DMS 273 (cell line): Measurements from ENCODE around the gene RXRA.

Experiments
- DNase-seq: peaks from one replicate; lab custom pipeline; 2025; ENCODE audit not compliant: unreplicated experiment; lab: John Stamatoyannopoulos, UW

RXRA gene

DNA sequence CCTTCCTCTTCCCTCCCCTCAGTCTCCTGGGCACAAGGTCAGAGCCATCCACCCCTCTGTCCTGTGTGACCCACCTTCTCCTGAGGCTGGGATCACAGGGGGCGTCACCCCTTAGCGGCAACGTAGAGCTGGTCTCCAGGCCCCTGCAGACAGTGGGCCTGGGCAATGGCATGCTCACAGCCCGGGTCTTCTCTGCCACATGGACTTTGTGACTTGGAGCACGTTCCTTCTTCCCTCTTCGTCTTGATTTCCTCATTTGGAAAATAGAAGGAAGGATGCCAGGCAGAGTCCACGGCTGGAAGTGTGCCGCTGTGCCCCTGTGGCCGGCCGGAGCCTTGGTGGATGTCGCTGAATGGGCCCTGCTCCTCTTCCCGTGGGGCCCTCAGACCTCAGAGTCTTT, 10.0 kb downstream of the RXRA start:
- DNase-seq, result no peak

DNA sequence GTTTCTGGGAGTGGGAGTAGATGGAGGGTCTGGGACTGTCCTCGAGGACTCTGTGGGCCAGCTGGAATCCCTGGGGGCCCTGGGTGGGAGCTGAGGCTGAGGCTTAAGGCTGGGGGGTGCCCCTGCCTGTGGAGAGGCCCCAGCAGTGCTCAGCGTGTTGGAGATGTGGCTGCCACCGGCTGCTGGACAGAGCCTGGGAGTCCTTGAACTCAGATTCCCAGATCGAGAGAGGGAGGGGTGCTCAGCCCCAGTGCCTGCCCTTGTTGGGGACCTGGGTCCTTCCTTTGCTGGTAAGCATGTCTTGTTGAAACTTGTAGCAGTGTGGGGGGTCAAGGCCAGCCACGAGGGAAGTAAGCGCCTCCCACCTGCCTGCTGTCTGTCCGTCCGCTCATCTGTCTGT, 10.7 kb downstream of the RXRA start:
- DNase-seq, result no peak

DNA sequence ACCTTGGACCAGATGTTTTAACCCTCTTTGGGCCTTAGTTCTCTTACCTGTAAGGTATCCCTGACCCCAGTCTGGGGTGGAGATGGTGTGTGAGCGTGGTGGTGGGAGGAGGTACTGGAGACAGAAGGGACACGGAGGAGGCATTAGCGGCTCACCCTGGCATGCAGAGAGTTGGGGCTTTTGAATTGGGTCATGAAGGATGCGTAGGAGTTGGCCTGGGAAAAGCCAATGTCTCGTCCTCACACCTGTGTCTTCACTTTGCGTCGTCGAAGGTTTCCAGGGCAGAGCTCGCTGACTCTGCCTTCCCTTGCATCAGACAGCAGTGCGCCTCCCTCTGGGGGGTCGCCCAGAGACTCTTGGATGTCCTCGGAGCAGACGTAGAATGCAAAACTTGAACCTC, 11.2 kb downstream of the RXRA start:
- no peak for DNase-seq

DNA sequence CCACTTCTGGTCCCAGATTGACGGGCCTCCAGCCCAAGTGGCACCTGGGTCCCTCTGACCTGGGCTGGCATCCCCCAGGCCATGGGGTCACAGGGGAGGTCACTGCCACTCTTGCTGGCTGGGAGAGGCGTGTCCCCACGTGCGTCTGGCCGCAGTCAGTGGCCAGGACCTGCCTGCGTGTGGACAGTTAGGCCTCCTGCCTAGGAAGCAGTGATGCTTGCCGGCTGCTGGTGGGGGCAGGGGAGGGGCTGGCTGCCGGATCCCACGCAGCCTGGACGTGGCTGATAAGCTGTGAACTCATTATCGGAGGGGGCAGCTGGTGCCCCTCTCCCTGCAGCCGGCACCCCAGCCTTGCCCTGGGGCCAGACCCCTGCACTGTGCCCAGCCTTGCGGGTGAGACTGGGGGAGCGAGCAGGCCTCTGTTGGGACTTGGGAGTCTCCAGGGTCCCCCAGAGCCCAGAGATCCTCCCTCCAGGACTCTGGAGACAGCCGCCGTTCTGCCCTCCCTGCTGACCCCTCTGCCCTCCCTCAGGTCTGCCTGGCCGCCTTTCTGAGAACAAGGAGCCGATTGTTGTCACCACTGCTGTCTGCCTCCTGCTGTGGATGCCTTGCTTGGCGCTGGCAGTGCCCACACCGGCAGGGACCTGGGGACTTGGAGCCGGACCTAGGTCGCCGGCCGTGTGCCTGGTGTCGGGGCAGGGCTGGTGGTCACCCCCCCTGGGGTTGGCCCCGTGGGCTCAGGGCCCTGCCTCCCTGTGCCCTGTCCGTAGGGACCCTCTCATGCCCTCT, 12.3 kb downstream of the RXRA start:
- DNase-seq, result no peak

DNA sequence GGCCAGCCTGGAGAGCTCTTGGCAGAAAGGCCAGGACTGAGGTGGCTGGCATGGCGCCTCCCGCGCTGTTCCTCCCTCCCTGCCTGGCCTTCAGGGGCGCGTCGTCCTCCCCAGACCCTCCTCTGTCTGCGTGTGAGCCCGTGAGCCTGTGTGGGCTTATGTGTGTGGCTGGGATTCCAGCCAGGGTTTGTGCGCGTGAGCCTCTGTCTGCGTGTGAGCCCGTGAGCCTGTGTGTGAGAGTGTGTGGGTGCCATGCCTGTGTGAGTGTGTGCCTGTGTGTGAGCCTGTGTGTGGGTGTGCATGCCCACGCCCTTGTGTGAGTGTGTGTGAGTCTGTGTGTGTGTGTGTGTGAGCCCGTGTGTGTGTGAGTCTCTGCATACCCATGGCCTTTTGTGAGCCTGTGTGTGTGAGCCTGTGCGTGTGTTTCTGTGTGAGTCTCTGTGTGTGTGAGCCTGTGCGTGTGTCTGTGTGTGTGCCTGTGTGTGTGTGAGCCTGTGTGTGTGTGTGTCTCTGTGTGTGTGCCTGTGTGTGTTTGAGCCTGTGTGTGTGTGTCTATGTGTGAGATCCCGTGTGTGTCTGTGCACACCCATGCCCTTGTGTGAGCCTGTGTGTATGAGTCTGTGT, 13.0 kb downstream of the RXRA start:
- DNase-seq, result no peak

DNA sequence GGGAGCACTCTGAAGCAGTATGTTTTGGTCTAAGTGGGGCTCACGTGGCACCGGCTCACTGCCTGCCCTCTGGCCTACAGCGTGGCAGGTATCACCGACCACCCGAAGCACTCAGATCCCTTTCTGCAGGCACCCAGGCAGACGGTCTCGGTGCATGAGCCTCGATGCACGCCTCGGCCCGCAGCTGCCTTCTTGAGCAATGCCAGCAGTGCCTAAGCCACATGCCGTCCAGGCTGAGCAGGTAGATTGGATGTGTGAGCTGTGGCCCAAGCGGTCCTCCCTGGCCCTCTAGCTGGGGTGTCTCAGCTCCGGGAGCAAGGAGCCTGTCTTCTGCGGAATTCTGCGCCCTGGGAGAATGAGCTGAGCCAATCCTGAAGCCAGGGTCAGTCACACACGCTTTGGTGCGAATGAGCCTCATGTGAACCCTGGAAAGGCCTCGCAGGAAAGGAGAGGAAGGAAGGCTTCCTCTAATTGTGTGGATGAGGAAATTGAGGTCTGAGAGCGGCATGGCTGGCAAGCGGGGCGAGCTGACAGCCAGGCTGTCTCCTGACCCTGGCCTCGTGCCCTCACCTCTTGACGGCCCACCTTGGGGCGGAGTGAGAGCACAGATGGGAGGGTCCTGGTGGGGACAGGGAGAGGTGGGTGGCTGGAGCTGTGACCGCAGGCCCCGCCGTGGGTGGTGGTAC, 14.4 kb downstream of the RXRA start:
- no peak for DNase-seq

DNA sequence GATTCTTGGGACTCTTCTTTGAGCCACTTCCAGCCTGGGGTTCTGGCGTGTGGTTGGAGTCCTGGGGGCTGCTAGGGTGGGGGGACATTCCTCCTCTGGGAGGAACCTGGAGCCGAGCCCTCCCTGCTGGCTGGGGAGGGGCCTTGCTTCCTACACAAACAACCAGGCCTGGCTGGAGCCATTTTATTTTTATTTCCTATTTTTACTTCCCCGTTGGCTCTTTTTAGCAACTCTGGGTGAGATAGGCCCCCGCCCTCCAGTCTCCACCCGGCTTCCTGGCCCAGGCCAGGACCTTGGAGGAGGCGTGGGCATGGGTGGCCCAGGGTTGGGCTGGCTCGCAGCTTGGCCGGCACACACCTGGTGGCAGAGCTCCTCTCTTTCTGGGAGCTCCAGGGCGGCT, 15.1 kb downstream of the RXRA start:
- no peak for DNase-seq

DNA sequence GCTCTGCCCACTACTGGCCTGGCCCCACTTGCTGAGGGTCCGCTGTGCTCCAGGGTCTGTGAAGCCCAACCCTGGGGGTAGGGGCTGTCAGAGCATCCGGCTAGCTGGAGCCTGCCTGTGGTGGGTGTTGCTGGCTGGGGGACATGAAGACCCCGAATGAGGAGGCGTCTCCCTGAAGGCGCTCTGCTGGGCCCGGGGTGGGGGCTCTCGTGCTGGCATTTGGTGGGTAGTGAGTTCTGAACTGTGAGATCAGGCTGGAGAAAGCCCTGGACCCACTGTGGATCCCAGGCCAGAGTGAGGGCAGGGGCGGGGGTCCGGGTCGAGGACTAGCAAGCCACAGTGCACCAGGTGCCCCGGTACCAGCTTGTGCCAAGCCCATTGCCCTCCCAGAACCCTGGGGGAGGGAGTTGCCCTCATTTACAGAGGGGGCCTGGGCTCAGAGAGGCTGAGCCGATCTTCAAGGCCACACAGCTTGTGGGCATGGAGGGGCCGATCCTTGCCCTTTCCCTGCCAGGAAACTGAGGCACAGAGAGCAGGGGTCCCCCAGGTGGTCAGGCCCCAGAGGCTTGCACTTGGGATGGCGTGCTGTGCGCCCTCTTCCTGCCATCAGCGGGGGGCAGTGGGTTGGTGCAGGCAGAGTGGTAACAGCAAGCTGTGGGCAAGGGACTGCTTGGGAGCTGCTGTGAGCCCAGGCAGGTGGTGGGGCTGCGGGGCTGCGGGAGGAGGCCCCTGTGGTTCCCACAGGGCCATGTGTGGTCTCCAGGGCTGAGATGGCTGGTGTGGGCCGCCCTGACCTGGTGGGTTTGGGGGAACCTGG, 15.9 kb downstream of the RXRA start:
- DNase-seq, result no peak

DNA sequence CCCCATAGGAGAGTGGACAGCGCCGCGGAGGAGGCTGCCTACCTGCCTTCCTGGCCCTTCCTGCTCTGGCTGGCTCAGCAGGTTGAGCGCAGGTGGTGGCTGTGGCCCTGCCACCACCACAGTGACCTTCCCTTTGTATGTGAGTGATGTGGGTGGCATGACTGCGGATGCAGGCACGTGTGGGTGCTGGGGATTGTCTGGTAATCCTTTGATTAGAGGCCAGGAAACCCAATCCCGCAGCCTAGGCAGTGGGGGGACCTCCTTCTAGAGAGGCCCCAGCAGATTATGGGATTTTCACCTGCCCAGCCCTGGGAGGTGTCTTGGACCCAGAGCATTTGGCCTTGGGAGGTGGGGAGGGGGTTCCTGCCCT, 16.5 kb downstream of the RXRA start:
- no peak for DNase-seq

DNA sequence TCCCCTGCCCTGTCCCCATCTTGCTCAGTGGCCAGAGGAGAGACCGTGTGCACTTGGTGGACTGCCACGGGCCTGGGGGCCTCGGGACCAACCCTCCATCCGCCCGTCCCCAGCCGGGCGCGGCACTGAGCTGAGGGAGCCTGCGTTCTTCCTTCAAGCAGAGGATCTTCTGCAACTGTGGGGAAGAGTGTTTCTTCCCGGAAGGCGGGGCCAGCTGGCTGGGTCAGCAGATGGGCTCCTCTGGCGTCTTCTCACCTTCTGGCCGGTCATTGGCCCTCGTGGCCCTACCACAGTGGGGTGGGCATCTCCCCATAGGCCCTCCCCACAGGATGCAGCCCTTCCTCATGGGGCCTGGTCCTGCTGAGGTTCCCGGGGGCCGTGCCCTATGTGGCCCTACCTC, 17.4 kb downstream of the RXRA start:
- DNase-seq, result no peak

DNA sequence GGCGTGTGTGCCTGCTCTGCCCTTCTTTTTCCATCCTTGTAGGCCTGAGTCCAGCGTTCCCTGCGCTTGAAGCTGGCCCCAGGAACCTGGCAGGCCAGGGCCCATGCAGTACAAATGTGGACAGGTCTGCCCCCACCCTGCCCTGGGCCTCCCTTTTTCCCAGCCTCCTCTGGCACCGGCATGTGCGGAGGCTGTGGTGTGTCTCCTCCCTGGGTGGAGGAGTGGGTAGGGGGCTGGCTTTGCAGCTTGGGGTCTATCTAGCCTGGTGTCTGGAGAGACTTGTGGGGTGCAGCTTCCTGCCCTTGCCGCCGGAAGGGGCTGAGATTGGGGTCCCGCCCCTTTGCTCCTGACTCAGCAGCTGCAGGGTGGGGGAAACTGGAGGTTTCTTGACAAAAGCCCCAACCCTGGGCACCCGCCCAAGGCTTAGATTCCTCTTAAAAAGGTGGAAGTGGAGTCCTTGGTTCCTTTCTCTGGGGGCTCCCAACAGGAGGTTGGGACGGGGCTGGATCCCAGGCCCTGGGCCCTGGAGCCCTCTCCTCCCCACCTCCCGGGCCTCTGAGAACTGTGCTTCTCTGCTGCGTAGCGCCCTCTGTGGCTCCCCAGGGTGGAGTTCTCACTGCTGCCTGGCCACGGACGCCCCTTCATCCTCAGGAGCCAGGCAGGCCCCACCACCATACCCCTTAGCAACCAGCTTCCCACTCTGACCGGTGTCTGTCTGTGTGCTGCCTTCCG, 18.0 kb downstream of the RXRA start:
- no peak for DNase-seq

DNA sequence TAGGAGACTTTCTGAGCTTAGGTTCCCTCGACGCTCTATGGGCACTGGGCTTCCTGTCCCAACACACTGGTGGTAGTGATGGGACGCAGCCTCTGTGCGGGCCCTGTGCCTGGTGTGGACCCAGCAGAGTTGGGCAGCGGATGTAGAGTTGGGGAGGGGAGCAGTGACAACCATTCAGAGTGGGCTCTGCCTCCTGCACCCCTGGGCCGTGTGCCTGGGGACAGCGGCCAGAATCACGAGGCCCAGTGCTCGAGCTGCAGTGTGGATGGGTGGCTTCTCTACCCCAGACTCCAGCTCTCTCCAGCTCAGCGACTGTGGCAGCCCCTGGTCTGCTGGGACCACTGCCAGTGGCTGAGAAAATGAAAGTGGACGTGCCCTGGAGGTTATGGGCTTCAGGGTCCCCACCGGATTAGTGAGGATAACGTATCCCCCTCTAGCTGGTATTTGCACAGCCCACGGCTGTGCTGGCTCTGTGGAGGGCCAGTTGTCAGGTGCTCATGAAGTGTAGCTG, 18.6 kb downstream of the RXRA start:
- DNase-seq, result no peak

DNA sequence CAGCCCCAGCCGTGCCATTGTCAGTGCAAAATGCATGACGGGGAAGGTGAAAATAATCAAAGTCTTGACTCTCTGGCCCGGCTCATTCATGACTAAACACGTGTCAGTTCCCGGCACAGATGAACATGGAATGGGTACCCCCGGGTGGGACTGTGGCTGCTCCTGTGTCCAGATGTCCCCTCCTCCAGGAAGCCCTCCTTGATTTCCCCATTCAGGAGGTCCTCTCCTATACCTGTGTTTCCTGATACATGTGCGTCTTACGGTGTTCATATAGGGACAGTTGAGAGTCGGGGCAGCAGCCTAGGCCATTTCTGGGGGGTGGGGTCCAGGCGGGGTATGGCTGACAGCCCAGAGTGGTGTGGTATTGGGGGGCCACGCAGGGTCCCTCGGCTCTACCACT, 19.5 kb downstream of the RXRA start:
- DNase-seq, result no peak

DNA sequence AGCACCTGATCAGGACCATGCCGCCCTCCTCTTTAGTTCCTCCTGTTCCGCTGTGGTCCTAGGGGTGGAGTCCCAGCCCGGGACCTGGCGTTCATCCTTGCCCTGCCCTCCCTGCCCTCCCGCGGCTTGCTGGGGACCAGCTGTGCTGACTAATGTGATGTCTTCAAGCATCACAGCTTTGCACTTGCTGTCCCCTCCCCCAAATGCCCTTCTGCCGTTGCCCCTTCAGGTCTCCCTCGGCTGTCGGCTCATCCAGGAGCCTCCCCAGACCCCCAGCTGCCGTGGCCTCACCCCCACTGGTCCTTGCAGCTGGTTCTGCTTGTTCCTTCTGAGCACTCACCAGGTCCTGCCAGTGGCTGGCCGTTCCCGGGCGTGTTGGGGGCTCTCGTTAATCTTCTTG, 19.9 kb downstream of the RXRA start:
- DNase-seq, result peak; percentile 80

DNA sequence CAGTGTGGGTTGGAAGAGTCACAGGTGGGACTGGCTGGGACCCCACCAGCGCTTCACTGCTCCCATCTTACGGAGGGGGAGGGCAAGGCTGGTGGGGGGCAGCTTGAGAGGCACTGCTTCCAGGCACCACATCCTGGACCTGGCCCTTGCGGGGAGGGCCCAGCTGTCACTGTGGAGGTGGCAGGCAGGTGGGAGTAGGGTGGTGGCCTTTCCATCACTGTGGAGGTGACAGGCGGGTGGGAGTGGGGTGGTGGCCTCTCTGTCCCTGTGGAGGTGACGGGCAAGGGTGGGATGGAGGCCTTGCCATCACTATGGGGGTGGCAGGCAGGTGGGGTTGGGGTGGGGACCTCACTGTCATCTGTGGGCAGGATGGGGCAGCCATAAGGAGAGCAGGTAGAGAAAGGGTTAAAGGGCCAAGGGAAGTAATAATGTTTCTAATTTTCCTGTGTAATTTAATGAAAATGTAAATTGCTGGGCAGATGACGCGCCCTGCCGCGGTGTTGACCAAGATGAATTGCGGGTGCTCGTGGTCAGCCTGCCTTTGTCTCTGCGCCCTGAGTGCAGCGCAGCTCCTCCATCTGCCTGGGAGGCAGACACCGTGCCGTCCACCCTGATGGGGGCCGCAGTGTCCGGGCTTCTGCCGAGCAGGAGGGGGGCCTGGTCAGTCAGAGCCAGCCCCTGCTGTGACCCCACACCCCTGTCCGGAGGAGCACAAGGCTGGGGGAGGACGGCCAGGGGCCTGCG, 20.8 kb downstream of the RXRA start:
- no peak for DNase-seq

DNA sequence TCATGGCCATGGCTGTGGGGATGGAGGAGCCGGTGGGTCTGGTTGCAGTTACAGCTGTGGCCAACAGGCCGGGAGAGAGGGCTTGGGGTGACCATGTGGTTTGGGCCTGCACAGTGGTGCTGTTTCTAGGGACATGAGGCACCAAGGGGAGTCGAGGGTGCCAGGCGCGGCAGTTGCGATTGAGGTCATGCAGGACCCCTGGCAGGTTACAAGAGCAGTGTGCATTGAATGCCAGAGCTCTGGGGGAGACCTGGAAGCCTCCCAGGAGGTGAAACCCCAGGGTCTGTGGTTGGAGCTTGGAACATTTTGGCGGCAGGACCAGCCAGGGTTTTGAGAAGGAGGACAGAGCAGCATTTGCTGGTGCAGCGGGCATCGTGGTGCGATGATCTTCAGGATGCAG, 21.7 kb downstream of the RXRA start:
- peak; percentile 23 for DNase-seq

DNA sequence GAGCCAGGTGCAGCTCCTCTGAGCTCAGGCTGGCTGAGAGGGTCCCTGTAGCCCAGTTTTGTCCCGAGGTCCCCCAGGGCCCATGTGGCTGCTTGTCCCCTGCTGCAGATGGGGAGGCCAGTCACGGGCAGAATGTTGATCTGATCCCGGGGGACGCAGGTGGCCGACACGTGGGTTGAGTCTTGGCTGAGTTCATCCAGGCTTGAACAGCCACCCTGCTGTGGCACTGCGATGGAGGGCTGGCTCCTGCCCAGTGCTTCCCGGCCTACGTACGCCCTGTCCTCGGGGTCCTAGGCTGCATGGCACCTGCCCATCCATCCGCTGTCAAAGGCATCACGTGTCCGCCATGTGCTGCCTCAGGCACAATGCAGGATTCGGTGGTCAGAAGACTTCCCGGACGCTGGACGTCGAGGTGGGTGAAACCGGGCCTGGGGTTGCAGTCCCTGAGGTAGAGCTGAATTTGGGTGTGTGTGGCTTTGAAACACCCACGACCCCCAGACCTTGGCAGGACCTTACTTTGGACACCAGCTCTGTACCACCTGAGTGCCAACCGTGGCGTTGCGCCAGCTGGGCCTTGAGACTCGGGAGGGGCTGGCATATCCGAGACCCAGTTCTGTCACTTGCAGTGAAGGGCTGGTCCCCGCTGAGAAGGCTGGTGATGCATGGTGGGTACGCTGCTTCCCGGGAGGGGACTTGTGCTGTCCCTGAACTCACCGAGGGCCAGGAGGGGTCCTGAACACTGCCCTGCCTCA, 22.3 kb downstream of the RXRA start:
- no peak for DNase-seq

DNA sequence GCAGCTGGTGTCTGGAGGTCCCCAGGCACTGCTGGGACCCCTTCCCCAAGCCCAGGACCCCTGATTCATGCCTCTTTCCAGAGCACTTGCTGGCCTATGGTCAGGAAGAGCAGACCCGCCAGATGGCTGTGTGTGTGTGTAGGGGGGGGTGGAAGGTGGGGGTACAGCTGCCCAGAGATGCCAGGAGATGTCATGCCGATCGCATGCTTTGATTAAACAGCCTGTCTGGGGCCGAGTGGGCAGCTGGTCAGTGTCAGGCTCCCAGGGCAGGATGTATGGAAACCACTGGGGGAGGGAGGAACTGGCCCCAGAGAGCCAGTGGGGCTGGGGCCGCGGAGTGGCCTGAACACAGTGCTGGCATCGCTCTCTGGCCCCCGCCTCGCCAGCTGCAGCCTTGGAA, 23.7 kb downstream of the RXRA start:
- DNase-seq, result peak; percentile 60

DNA sequence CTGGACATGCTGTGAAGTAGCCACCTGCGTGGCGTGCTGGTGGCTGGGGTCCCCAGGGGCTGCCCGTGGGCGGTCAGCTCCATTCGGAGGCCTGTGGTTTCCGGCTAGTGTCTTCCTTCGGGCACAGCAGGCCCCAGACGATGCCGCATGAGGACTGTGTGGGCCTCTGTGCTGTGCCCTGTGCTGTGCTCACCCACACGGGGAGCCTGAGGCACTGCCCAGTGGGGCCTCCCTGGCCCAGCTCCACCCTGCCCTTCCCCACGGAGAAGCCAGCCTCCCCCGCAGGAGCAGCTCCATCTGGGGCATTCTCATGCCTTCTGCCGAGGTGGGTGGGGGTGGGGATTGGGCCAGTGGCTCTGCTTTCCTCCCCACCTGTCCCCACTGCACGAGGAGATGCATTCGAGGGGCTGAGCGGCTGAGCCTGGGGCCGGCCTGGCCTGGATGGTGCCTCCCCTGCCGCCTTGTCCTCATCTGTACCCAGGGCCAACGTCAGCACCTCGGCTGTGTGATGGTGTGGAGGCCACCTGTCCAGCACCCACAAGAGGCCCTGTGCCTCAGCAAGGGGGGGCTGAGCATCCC, 24.2 kb downstream of the RXRA start:
- peak; percentile 68 for DNase-seq
